ENCODE data around the gene MOGAT3. TPM values are rescaled to one million over a fixed set of nuclear protein-coding genes. Genes with fewer than 3 reads are reported as not detected.

The MOGAT3 gene
- total RNA-seq, 1 experiment from 2014 or later: 0.15 TPM

DNA sequence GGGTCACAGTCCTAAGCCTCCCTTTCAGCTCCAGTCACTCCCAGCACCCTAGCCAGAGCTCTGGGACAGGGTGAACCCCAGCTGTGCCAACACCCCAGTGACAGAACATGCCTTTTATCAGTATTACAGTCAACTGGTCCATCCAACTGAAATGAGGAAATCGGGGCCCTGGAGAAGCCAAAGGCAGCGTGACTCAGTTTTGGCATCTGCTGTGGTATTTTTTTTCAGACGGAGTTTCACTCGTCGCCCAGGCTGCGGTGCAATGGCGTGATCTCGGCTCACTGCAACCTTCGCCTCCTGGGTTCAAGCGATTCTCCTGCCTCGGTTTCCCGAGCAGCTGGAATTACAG, 40.2 kb upstream of the MOGAT3 start:
- H3K18ac ChIP-seq (ENCODE audit: insufficient read length, low read depth, low read length): no peak overlapping the region
- H3K9me3 ChIP-seq (ENCODE audit: control insufficient read depth, low read depth, low read length): no peaks in the 10 kb centered on the region
- no peak overlapping the region for H3K27ac ChIP-seq (ENCODE audit: insufficient read length, low read depth, low read length)
- H2BK12ac ChIP-seq (ENCODE audit: insufficient read length, low read depth, low read length): no peak overlapping the region
- no CpG with 5 or more reads among the region's 12 CpGs for WGBS (ENCODE audit: extremely low coverage, insufficient read length, low lambda C conversion rate)
- H3K23me2 ChIP-seq (ENCODE audit: insufficient read length, low read depth, low read length, poor library complexity, severe bottlenecking): peaks cover 8% of the 10 kb centered on the region
- no peaks in the 10 kb centered on the region for H3K27me3 ChIP-seq (ENCODE audit: insufficient read depth, low read length)
- no peak overlapping the region for H3K4me2 ChIP-seq (ENCODE audit: insufficient read depth, insufficient read length, low read length)
- no peak overlapping the region for H2AK5ac ChIP-seq (ENCODE audit: insufficient read length, low read length)
- Mint-ChIP-seq H3K4me1 (peaks cover 19 to 34% of the 10 kb centered on the region in 2 experiments), H3K36me3 (ENCODE audit: insufficient read depth in 1 of 3, low read depth in 3 of 3) (peaks cover 7 to 35% (median 9%) of the 10 kb centered on the region in 3 experiments; a peak in 5 of 7 replicates), H3K9me3 (no peaks in the 10 kb centered on the region), H3K27me3 (ENCODE audit: low read depth) (no peaks in the 10 kb centered on the region; the same call in 1 of the 2 replicates), H3K4me3 (no peak overlapping the region), H3K27ac (0 out of 7 replicates have a peak overlapping the region, but pooled peaks of 1 of the 3 experiments have one; percentile 42)
- H3K79me2 ChIP-seq (ENCODE audit: insufficient read depth, low read length): no peaks in the 10 kb centered on the region
- H4K5ac ChIP-seq (ENCODE audit: insufficient read length, low read depth, low read length): no peak overlapping the region
- H3K14ac ChIP-seq (ENCODE audit: insufficient read depth, low read length): no peak overlapping the region
- H4K20me1 ChIP-seq (ENCODE audit: control insufficient read depth, insufficient read depth, insufficient read length): peaks cover 4% of the 10 kb centered on the region
- H3K23ac ChIP-seq (ENCODE audit: insufficient read length, low read depth, low read length): no peak overlapping the region
- H3T11ph ChIP-seq (ENCODE audit: low read length): no peak overlapping the region
- no peak overlapping the region for H3K56ac ChIP-seq (ENCODE audit: insufficient read length, low read depth, low read length)
- H3K4me1 ChIP-seq (ENCODE audit: insufficient read depth, low read length): no peaks in the 10 kb centered on the region
- no peak for DNase-seq
- no peaks in the 10 kb centered on the region for H3K79me1 ChIP-seq (ENCODE audit: insufficient read depth, low read depth, low read length, poor library complexity, severe bottlenecking)
- no peak overlapping the region for H4K8ac ChIP-seq (replicated peaks; ENCODE audit: insufficient read length, low read depth, low read length)
- TF ChIP-seq, protein P1, sequence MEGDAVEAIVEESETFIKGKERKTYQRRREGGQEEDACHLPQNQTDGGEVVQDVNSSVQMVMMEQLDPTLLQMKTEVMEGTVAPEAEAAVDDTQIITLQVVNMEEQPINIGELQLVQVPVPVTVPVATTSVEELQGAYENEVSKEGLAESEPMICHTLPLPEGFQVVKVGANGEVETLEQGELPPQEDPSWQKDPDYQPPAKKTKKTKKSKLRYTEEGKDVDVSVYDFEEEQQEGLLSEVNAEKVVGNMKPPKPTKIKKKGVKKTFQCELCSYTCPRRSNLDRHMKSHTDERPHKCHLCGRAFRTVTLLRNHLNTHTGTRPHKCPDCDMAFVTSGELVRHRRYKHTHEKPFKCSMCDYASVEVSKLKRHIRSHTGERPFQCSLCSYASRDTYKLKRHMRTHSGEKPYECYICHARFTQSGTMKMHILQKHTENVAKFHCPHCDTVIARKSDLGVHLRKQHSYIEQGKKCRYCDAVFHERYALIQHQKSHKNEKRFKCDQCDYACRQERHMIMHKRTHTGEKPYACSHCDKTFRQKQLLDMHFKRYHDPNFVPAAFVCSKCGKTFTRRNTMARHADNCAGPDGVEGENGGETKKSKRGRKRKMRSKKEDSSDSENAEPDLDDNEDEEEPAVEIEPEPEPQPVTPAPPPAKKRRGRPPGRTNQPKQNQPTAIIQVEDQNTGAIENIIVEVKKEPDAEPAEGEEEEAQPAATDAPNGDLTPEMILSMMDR (conservative IDR thresholded peaks at IDR 0.05): no peak
- no peak overlapping the region for H3K4ac ChIP-seq (ENCODE audit: low read depth, low read length)
- H2AFZ ChIP-seq (ENCODE audit: low read length): no peak overlapping the region
- H4K91ac ChIP-seq (ENCODE audit: insufficient read length, low read depth, low read length): no peak overlapping the region
- no peak overlapping the region for H3K9ac ChIP-seq (ENCODE audit: extremely low read depth, insufficient read length, low read length)
- no peak overlapping the region for H2BK5ac ChIP-seq (ENCODE audit: insufficient read length, low read length)
- H2BK20ac ChIP-seq (ENCODE audit: low read depth, low read length, poor library complexity, severe bottlenecking): no peak overlapping the region
- H2BK15ac ChIP-seq (ENCODE audit: low read depth, low read length): no peak overlapping the region
- H2BK120ac ChIP-seq (ENCODE audit: low read depth, low read length, poor library complexity, severe bottlenecking): no peak overlapping the region
